GM19372 (cell line): Measurements from ENCODE around the gene MPC1L.
A peak's percentile ranks its signal among the peaks of the same experiment; 100 is the strongest.
"Not testable (repeated sequence)": the region's sequence is repeated elsewhere in the genome, so short reads cannot be mapped to it uniquely, and the experiment has no call there.

Experiments
- ATAC-seq: cut with Tn5 transposase; IDR thresholded peaks from one replicate; pipeline ENCODE4 v1.9.1; 2021; ENCODE audit warnings: mild to moderate bottlenecking, low read depth, moderate library complexity; ENCODE audit not compliant: unreplicated experiment

The MPC1L gene

DNA sequence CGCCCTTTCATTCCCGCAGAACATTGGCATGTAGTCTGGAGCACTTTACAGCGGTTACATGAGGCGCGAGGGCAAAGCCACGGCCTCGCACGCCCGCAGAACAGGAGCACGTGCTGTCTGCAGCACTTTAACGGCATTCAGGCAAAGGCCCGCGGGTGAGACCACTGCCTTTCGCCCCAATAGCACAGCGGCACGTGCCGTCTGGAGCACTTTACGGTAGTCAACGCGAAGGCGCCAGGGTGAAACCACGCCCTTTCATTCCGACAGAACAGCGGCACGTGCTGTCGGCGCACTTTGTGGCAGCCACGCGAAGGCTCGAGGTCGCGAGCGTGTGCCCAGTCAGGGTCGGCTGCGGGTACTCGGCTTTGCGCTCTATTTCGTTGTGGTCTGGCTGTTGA is at the start of gene MPC1L:
MPC1L (plus strand) TSS at position 290 of the 398 bp plus-strand sequence. CDS start 138 bp downstream, outside the sequence.
- ATAC-seq, result no peak

DNA sequence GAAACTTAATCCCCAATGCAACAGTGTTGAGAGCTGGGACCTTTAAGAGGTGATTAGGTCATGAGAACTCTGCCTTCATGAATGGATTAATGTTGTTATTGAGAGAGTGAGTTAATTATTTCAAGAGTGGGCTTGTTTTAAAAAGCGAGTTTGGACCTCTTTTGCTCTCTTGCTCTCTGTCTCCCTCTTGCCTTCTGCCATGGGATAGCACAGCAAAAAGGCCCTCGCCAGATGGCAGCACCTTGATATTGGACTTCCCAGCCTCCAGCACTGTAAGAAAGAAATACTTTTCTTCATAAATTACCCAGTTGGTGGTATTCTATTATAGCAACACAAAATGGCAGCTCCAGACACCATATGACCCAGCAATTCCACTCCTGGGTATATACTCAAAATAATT is 49.5 kb upstream of the MPC1L start:
- ATAC-seq, result no peak

DNA sequence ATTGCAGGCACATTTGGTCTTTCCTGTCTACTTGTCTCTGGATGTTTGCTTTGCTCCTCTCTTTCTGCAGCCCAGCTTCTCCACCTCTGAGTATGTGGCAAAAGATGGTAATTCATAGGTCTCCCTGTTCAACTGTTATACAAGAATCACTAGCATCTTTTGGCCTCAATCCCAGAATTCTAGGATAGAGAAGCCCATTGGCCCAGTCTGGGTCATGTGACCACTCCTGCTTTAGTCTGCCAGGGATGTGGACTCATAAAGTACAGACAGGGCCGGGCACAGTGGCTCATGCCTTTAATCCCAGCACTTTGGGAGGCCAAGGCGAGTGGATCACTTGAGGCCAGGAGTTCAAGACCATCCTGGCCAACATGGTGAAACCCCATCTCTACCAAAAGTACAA is 47.8 kb upstream of the MPC1L start:
- ATAC-seq, result not testable (repeated sequence)

DNA sequence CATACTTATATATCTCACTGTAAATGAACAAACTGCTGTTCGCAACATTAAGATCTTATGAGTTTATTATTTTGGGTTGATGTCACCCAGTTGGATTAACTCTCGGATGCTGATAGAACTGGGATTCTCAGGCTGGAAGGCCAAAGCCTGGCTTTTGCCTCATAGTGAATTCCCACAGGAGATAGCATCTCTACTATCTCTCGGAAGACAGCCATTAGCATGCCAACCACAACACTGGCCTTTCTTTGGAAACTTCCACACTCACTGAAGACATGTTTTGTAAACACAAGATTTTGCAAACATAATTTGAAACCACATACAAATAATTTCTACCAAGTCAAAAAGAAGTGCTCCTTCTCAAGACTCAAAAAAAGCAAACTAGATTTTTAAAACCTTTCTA is 46.9 kb upstream of the MPC1L start:
- ATAC-seq, result no peak

DNA sequence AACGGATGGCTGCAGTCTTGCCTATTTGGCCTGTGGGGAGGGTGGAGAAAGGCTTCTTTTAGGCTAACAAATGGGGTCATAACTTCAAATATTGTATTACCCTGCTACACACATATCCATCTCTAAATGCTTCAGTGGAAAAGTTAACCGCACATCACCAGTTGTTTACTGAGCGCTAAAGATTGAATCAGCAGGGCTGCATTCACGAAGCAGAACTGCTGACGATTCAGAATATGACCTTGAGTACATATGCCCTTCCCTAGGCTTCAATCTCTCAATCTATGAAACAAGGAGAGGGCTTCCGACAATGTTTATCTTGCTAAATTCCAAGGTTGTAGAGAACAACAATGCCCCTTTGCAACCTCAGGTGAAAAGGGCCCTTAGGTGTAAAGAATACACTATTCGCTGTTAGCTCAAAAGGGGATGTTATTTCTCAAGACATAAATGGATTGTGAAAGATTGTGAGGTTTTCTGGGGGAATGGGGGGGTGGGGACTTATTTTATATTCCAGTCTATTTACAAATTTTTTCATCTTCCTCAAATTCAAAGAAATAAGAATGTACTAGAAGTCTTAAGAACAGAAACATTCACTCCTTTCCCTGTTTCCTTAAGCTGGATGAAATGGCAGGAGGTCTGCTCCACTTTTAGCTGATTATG is 45.1 kb upstream of the MPC1L start:
- no peak for ATAC-seq

DNA sequence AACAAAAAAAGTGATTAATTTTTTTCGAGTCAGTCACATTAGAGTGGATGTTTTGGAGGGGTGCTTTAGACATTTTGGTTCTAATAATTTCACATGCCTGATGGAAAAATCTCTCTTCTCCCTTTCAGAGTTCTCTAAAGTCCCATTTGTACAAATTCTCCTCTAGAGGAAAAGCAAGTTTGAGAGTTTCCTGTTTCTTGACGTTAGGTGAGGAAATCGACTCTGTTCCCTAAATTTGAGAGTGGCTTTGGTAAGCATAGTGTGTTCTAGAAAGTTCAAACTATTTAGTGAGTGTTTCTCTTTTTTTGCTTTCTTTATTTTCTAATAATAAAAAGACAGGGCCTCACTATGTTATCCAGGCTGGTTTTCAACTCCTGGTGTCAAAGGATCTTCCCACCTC is 44.1 kb upstream of the MPC1L start:
- ATAC-seq, result no peak

DNA sequence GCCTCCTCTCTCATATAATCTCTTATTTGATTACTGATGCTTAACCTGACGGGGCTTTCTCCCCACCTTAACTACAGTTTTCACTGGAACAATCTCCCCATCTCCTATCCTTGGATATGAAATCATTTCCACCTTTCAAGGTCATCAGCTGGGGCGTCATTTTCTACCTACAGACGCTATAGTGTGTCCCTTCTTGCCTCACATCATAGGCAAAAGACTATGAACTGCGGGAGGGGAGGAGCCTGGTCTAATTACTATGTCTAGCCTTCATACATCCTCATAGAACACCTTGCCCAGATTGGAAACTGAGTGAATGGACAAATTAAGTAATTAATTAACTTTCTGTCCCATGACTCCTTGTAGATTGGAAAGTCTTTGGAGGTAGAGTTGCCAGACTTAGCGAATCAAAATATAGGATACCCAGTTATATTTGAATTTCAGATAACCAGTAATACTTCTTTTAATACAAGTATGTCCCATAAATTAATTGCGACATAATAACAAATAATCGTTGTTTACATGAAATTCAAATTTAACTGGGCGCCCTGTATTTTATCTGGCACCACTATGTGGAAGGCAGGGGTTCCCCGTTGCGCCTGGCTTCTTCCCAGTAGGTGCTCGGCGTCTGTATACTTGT is 43.2 kb upstream of the MPC1L start:
- ATAC-seq, result peak; percentile 34

DNA sequence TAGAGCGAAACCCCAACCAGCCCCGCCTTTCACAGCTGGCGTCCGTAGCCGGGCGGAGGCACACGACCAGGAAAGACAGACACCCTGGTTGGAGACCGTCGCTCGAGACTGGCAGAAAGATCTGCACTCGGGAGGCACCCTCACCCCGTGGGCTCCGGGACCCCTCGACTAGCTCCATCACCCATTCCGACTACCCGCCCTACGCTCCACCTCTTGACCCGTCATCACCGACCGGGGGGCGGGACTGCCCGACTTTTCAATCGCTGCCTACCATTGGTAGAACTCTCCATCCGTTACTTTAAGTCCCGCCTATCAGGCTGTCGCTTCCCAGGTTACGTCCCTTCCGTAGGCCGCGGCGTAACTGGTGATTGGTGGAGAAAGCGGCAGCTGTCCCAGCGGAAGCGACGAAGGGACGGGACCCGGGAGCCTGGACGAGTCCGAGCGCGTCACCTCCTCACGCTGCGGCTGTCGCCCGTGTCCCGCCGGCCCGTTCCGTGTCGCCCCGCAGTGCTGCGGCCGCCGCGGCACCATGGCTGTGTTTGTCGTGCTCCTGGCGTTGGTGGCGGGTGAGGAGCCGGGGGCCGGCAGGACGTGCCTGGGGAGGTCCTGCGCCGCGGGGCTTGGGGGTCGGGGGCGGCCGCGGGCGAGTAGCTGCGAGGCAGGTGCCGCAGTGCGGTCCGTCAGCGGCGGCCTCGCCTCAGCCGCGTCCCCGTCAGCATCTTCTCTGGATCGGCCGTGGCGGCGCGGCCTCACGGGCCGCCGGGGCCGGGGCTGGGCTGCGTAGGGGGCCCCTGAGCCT is 42.5 kb upstream of the MPC1L start, which contains the start of gene ATP6AP2:
ATP6AP2 (plus strand) TSS at position 434 of the 799 bp plus-strand sequence; CDS start at position 530, 96 bp downstream.
- ATAC-seq, result peak; percentile 95

DNA sequence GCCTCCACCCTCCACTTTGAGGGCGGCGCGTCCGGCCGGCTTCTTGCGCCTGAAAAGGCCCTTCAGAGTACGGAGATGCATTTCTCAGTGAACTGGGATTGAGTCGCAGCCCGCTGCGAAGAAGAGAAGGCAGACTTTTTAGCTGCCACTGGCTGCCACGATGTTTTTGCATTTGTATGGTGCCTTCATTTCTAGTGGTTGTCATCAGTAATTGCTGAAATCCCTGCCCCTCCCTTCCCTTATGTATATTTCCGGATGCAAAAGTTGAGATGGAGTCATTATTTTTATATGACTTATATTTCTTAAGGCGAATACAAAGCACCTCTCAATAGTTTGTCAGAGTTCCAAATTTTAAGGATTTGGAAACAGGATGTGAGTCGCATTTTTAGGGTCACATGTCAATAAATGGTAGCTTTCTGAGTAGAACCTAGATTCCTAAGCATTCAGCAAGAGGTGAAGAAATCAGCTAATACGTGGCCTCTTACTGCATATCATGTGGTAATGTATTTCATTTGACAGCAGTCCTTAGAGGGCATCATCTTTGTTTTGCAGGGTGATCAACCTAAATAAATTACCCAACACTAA is 41.8 kb upstream of the MPC1L start:
- ATAC-seq, result no peak

DNA sequence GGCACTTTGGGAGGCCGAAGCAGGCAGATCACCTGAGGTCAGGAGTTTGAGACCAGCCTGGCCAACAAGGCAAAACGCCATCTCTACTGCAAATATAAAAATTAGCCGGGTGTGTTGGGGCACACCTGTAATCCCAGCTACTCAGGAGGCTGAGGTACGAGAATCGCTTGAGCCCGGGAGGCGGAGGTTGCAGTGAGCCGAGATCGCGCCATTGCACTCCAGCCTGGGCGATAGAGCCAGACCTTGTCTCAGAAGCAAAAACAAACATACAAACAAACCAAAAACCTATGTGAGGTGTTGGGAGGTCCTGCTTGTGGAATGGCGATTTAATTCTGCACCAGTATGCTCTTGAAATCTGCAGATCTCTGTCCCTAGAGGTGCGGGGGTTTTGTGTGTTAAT is 41.0 kb upstream of the MPC1L start:
- not testable (repeated sequence) for ATAC-seq

DNA sequence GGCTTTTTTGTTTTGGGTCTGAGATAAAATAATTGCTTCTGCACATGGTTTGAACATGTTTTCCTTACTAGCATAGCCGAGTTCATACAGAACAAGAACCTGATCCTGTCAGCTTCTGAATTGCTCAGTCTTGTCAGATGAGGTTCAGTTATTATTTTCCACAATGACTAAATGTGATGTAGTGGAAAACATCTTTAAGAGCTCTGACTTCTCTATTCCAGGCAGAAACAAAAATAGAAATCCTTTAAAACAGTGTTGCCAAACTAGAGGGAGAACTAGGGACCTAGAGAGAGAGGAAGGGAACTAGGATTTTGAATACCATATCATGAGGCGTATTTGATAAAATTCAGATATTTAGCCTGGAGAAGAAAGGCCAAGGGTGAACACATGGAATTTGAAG is 40.4 kb upstream of the MPC1L start:
- no peak for ATAC-seq

DNA sequence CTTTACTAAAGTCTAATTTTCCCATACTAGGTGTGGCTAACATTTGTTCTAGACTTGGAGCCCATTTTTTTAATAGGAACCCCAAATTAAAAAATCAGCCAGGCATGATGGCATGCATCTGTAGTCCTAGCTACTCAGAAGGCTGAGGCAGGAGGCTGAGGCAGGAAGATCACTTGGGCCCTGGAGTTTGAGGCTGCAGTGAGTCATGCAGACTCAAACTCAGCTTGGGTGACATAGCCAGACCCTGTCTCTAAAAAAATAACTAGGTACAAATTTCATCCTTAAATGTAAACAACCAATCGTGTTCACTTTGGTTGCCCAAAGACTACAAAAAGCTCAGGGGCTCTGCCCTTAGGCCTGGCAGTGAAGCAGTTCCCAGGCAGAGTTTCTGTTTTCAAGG is 35.6 kb upstream of the MPC1L start:
- not testable (repeated sequence) for ATAC-seq

DNA sequence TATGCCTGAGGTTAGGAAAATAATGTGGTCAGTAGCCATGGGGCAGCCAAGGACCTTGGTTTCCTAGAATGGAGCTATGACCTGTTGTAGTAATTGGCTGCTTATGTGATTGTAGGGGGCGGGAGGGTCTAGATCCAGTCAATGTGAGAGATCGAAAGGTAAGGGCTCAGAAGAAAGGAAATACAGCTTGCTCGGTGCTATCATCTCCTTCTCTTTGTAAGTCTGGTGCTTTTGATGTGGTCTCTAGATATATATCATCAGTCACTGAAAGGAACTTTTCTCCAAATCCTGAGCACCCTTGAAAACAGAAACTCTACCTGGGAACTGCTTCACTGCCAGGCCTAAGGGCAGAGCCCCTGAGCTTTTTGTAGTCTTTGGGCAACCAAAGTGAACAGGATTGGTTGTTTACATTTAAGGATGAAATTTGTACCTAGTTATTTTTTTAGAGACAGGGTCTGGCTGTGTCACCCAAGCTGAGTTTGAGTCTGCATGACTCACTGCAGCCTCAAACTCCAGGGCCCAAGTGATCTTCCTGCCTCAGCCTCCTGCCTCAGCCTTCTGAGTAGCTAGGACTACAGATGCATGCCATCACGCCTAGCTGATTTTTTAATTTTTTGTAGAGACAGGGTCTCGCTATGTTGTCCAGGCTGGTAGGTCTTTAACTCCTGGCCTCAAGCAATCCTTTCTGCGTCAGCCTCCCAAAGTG is 33.5 kb upstream of the MPC1L start:
- ATAC-seq, result not testable (repeated sequence)

DNA sequence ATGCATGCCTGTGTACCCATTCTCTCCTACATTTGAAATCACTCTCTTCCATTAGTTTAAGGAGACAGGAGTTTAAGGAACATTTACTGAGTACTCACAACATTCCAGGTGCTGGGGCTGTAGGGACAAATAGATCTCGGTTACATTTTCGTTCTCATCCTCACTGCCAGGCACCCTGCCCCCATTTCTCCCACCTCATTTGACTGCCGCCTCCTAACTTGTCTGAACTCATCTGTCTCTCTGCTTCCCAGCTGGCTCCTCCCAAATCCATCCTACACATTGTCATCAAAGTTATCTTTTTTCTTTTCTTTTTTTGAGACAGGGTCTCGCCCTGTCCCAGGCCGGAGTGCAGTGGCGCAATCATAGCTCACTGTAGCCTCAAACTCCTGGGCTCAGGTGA is 19.8 kb upstream of the MPC1L start:
- ATAC-seq, result no peak

DNA sequence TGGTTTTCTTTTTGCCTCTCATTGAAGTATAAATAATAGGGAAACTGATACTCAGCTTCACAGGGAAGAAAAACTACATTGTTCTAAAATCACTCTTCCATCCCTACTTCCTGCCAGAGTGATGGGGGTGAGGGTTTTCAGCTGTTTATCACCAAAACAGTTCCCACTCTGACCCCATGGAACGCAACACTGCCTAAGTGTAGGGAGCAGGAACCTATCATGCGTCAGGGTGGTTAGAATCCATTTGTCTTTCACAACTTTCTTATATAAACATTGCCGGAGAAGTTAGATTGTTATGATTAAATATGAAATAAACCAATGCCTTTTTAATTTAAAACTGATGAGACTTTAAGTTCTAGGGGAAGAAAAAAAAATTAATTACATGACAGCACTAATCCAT is 15.8 kb upstream of the MPC1L start:
- no peak for ATAC-seq

DNA sequence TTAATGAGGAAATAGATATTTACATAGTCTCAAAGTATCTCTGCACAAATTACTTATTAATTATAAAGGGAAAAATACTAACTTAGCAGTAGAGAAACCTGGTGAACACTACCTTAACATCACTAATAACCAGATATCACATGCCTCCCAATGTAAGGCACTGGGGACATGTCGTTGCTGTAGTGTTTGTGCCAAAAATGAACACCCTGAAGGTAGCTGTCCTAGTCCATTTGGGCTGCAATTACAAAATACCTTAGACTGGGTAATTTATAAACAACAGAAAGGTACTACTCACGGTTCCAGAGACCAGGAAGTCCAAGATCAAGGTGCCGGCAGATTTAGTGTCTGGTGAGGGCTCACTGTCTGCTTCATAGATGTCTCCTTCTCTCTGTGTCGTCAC is 10.7 kb upstream of the MPC1L start:
- ATAC-seq, result no peak

DNA sequence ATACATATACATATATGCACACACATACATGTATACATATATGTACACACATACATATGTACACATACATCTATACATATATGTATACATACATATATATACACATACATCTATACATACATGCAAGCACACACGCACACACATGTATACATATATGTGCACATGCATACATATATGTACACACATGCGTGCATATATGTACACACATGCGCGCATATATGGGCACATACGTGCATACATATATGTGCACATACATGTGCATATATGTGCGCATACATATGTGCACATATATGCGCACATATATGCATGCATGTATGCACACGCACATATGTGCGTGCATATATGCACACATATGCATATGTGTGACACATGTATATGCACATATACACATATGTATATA is 7.3 kb upstream of the MPC1L start:
- no peak for ATAC-seq

DNA sequence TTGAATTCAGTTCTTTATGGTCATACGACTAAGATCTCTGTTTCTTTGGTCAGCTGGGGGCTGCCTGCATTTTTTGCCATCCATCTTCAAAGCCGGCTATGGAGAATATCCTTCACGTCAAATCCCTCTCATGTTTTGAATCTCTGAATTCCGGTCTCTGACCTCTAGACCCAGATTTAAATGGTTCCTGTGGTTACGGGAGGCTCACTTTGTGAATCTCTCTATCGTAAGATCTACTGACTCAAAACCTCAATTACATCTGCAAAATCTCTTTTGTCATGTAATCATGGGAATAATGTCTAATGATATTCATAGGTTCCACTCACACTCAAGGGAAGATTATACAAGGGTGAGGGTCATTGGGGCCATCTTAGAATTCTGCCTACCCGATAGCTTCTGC is 5.7 kb upstream of the MPC1L start:
- no peak for ATAC-seq

DNA sequence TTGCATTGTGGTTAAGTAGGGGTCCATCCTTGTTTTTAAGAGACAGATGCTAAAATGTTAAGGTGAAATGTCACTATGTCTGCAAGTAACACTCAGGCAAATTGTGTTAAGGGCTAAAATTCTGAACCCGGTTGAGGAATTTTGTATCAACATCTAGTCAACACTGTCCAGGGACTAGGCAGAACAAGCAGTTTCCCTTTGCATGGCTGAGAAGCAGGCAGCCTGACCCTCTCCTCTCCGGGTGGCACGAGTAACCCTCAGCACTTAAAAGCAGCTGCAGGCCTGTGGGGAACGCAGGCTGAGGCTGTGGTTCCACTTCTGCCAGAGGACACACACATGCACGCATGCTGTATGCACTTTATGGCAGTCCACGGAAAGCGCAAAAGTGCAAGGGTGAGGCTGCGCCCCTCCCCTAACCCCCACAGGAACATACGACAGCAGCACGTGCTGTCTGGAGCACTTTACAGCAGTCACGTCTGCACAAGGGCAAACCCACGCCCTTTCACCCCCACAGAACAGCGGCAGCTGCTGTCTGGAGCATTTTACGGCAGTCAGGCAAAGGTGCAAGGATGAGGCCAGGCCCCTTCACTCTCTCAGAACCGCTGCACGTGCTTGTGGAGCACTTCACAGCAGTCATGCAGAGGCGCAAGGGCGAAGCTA is 619 bp upstream of the MPC1L start:
- ATAC-seq, result no peak

DNA sequence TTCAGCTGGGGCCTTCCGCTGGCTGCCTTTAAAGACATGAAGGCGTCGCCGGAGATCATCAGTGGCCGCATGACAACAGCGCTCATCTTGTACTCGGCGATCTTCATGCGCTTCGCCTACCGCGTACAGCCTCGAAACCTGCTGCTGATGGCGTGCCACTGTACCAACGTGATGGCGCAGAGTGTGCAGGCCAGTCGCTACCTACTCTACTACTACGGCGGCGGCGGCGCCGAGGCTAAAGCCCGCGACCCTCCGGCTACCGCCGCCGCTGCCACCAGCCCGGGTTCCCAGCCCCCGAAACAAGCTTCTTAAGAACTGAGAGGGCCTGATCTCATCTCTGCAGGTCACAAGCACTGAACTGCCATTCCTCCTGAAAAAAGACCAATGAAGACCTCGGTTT is 437 bp downstream of the MPC1L start:
- no peak for ATAC-seq
